ENCODE measurements around the gene MRPS9.

DNA sequence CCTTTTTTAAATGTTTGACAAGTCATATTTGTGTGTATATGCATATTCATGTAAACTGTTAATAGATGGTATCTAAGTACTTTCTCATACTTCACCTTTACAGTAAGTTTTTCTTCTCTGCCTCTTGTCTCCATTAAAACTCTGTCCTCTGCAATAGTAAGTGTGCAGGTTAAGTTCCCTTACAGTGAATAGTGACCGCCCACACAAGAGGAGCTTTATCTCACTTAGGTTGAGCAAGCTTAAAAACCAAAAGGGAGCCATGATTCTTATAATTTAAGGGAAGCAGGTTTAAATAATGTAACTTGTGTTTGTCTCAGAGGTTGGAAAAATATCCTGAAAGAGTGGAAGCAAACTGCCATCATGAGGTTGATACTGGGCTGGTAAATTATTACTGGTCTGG lies 61.3 kb downstream of the MRPS9 start:
- no peak for TF ChIP-seq EP300 (IDR thresholded peaks at IDR 0.05)
- TF ChIP-seq, protein P1, sequence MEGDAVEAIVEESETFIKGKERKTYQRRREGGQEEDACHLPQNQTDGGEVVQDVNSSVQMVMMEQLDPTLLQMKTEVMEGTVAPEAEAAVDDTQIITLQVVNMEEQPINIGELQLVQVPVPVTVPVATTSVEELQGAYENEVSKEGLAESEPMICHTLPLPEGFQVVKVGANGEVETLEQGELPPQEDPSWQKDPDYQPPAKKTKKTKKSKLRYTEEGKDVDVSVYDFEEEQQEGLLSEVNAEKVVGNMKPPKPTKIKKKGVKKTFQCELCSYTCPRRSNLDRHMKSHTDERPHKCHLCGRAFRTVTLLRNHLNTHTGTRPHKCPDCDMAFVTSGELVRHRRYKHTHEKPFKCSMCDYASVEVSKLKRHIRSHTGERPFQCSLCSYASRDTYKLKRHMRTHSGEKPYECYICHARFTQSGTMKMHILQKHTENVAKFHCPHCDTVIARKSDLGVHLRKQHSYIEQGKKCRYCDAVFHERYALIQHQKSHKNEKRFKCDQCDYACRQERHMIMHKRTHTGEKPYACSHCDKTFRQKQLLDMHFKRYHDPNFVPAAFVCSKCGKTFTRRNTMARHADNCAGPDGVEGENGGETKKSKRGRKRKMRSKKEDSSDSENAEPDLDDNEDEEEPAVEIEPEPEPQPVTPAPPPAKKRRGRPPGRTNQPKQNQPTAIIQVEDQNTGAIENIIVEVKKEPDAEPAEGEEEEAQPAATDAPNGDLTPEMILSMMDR (IDR thresholded peaks at IDR 0.05): no peak
